ENCODE results near the gene DES.

DNA sequence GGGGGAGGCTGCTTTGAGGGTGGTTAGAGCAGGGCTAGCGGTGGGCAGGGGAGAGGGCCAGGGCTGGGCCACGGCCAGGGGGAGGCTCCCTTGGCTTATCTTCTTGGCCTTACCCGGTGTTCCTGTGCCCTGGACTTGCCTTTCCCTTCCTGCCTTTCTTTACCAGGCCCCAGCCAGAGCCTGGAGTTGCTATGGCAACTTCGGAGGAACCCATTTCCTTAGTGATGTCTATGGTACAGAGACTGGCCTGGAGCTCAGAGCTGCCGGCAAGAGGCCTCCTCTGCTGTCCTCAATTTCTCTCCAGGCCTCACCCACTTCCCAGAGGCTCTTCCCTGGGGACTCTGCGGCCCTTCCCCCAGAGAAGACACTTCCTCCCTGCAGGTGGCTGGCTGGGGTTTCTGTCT lies 27.9 kb downstream of the DES start:
- TF ChIP-seq, protein P1, sequence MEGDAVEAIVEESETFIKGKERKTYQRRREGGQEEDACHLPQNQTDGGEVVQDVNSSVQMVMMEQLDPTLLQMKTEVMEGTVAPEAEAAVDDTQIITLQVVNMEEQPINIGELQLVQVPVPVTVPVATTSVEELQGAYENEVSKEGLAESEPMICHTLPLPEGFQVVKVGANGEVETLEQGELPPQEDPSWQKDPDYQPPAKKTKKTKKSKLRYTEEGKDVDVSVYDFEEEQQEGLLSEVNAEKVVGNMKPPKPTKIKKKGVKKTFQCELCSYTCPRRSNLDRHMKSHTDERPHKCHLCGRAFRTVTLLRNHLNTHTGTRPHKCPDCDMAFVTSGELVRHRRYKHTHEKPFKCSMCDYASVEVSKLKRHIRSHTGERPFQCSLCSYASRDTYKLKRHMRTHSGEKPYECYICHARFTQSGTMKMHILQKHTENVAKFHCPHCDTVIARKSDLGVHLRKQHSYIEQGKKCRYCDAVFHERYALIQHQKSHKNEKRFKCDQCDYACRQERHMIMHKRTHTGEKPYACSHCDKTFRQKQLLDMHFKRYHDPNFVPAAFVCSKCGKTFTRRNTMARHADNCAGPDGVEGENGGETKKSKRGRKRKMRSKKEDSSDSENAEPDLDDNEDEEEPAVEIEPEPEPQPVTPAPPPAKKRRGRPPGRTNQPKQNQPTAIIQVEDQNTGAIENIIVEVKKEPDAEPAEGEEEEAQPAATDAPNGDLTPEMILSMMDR (IDR thresholded peaks at IDR 0.05; ENCODE audit: low read length): no peak
- TF ChIP-seq EZH2phosphoT487 (IDR thresholded peaks at IDR 0.05; ENCODE audit: low read length): no peak
